HG02870 (cell line): ENCODE measurements around the gene MT1E.
"Not testable (repeated sequence)": the region's sequence is repeated elsewhere in the genome, so short reads cannot be mapped to it uniquely, and the experiment has no call there.

Experiments
- ATAC-seq: cut with Tn5 transposase; IDR thresholded peaks from one replicate; pipeline ENCODE4 v1.9.1; 2021; ENCODE audit warnings: mild to moderate bottlenecking, moderate library complexity; ENCODE audit not compliant: unreplicated experiment

Gene MT1E

GRCh38 chr16:56643080-56643778 is 17.6 kb downstream of the MT1E start:
- ATAC-seq: no peak

GRCh38 chr16:56643833-56644232 is 18.3 kb downstream of the MT1E start:
- ATAC-seq: no peak

GRCh38 chr16:56645311-56645710 is 19.7 kb downstream of the MT1E start:
- no peak for ATAC-seq

- no peak for ATAC-seq
Measured at GRCh38 chr16:56645838-56646237, 20.3 kb downstream of the MT1E start.

- no peak for ATAC-seq
Measured at GRCh38 chr16:56647641-56648431, 22.3 kb downstream of the MT1E start.

- no peak for ATAC-seq
Measured at GRCh38 chr16:56649271-56649670, 23.7 kb downstream of the MT1E start.

- no peak for ATAC-seq
Measured at GRCh38 chr16:56649820-56650219, 24.2 kb downstream of the MT1E start.

- no peak for ATAC-seq
Measured at GRCh38 chr16:56651586-56651985, 26.0 kb downstream of the MT1E start, which contains the start of gene MT1B. Gene MT1B, plus strand, starts transcription at chr16:56651886. Its CDS starts 68 bp downstream, at chr16:56651954.

GRCh38 chr16:56652600-56652999 is 27.0 kb downstream of the MT1E start:
- no peak for ATAC-seq

- ATAC-seq: no peak
Measured at GRCh38 chr16:56653218-56653617, 27.6 kb downstream of the MT1E start.

- ATAC-seq: no peak
Measured at GRCh38 chr16:56657555-56658326, 32.2 kb downstream of the MT1E start, which contains the start of gene MT1F. Gene MT1F, plus strand, starts transcription at chr16:56657959. Its CDS starts 100 bp downstream, at chr16:56658059.

GRCh38 chr16:56658327-56658875 is 32.8 kb downstream of the MT1E start:
- ATAC-seq: no peak

- no peak for ATAC-seq
Measured at GRCh38 chr16:56662357-56663354, 37.1 kb downstream of the MT1E start.

GRCh38 chr16:56664506-56664905 is 38.9 kb downstream of the MT1E start:
- no peak for ATAC-seq

- not testable (repeated sequence) for ATAC-seq
Measured at GRCh38 chr16:56665286-56666261, 40.0 kb downstream of the MT1E start.

GRCh38 chr16:56667581-56668571 is 42.3 kb downstream of the MT1E start, which contains the start of gene MT1G:
Gene MT1G, minus strand, starts transcription at chr16:56668065. Its CDS starts 72 bp downstream, at chr16:56667993.
- ATAC-seq: no peak
